ENCODE measurements around the gene EVA1A.

DNA sequence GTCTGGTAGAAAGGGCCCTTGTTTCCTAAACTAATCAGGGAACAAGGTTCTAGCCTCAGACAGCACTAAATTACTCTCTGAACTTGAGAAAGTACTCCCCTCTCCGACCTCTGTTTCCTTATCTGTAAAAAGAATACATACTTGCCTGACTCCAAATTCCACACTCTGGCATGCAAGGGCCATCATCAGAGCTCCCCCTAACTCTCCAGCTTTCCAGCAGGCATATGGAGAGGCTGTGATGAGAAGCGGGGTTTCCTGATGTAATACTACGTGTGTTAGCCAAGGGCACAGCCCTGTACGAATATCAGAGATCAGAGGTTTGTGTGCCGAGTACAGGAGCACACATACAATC, 1.8 kb upstream of the EVA1A start:
- TF ChIP-seq POLR2AphosphoS5 (IDR thresholded peaks at IDR 0.05; ENCODE audit: low read depth) (no peak), CREB1 (CRISPR knock-in tag; IDR thresholded peaks at IDR 0.05; ENCODE audit: low read depth) (no peak), EZH2phosphoT487 (IDR thresholded peaks at IDR 0.05; ENCODE audit: unreplicated experiment) (no peak), EZH2 (IDR thresholded peaks at IDR 0.05; ENCODE audit: low read depth, unreplicated experiment) (no peak), JUNB (IDR thresholded peaks at IDR 0.05; ENCODE audit: unreplicated experiment) (no peak), ZNF114 (CRISPR knock-in tag; IDR thresholded peaks at IDR 0.05) (no peak)
- TF ChIP-seq, protein P1, sequence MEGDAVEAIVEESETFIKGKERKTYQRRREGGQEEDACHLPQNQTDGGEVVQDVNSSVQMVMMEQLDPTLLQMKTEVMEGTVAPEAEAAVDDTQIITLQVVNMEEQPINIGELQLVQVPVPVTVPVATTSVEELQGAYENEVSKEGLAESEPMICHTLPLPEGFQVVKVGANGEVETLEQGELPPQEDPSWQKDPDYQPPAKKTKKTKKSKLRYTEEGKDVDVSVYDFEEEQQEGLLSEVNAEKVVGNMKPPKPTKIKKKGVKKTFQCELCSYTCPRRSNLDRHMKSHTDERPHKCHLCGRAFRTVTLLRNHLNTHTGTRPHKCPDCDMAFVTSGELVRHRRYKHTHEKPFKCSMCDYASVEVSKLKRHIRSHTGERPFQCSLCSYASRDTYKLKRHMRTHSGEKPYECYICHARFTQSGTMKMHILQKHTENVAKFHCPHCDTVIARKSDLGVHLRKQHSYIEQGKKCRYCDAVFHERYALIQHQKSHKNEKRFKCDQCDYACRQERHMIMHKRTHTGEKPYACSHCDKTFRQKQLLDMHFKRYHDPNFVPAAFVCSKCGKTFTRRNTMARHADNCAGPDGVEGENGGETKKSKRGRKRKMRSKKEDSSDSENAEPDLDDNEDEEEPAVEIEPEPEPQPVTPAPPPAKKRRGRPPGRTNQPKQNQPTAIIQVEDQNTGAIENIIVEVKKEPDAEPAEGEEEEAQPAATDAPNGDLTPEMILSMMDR (conservative IDR thresholded peaks at IDR 0.05; ENCODE audit: low read depth in 2 of 2), result no peak
- TF ChIP-seq, protein P2, sequence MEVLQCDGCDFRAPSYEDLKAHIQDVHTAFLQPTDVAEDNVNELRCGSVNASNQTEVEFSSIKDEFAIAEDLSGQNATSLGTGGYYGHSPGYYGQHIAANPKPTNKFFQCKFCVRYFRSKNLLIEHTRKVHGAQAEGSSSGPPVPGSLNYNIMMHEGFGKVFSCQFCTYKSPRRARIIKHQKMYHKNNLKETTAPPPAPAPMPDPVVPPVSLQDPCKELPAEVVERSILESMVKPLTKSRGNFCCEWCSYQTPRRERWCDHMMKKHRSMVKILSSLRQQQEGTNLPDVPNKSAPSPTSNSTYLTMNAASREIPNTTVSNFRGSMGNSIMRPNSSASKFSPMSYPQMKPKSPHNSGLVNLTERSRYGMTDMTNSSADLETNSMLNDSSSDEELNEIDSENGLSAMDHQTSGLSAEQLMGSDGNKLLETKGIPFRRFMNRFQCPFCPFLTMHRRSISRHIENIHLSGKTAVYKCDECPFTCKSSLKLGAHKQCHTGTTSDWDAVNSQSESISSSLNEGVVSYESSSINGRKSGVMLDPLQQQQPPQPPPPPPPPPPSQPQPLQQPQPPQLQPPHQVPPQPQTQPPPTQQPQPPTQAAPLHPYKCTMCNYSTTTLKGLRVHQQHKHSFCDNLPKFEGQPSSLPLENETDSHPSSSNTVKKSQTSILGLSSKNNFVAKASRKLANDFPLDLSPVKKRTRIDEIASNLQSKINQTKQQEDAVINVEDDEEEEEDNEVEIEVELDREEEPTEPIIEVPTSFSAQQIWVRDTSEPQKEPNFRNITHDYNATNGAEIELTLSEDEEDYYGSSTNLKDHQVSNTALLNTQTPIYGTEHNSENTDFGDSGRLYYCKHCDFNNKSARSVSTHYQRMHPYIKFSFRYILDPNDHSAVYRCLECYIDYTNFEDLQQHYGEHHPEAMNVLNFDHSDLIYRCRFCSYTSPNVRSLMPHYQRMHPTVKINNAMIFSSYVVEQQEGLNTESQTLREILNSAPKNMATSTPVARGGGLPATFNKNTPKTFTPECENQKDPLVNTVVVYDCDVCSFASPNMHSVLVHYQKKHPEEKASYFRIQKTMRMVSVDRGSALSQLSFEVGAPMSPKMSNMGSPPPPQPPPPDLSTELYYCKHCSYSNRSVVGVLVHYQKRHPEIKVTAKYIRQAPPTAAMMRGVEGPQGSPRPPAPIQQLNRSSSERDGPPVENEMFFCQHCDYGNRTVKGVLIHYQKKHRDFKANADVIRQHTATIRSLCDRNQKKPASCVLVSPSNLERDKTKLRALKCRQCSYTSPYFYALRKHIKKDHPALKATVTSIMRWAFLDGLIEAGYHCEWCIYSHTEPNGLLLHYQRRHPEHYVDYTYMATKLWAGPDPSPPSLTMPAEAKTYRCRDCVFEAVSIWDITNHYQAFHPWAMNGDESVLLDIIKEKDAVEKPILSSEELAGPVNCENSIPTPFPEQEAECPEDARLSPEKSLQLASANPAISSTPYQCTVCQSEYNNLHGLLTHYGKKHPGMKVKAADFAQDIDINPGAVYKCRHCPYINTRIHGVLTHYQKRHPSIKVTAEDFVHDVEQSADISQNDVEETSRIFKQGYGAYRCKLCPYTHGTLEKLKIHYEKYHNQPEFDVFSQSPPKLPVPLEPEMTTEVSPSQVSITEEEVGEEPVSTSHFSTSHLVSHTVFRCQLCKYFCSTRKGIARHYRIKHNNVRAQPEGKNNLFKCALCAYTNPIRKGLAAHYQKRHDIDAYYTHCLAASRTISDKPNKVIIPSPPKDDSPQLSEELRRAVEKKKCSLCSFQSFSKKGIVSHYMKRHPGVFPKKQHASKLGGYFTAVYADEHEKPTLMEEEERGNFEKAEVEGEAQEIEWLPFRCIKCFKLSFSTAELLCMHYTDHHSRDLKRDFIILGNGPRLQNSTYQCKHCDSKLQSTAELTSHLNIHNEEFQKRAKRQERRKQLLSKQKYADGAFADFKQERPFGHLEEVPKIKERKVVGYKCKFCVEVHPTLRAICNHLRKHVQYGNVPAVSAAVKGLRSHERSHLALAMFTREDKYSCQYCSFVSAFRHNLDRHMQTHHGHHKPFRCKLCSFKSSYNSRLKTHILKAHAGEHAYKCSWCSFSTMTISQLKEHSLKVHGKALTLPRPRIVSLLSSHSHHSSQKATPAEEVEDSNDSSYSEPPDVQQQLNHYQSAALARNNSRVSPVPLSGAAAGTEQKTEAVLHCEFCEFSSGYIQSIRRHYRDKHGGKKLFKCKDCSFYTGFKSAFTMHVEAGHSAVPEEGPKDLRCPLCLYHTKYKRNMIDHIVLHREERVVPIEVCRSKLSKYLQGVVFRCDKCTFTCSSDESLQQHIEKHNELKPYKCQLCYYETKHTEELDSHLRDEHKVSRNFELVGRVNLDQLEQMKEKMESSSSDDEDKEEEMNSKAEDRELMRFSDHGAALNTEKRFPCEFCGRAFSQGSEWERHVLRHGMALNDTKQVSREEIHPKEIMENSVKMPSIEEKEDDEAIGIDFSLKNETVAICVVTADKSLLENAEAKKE (CRISPR knock-in tag; IDR thresholded peaks at IDR 0.05), result no peak
- TF ChIP-seq, protein P3, sequence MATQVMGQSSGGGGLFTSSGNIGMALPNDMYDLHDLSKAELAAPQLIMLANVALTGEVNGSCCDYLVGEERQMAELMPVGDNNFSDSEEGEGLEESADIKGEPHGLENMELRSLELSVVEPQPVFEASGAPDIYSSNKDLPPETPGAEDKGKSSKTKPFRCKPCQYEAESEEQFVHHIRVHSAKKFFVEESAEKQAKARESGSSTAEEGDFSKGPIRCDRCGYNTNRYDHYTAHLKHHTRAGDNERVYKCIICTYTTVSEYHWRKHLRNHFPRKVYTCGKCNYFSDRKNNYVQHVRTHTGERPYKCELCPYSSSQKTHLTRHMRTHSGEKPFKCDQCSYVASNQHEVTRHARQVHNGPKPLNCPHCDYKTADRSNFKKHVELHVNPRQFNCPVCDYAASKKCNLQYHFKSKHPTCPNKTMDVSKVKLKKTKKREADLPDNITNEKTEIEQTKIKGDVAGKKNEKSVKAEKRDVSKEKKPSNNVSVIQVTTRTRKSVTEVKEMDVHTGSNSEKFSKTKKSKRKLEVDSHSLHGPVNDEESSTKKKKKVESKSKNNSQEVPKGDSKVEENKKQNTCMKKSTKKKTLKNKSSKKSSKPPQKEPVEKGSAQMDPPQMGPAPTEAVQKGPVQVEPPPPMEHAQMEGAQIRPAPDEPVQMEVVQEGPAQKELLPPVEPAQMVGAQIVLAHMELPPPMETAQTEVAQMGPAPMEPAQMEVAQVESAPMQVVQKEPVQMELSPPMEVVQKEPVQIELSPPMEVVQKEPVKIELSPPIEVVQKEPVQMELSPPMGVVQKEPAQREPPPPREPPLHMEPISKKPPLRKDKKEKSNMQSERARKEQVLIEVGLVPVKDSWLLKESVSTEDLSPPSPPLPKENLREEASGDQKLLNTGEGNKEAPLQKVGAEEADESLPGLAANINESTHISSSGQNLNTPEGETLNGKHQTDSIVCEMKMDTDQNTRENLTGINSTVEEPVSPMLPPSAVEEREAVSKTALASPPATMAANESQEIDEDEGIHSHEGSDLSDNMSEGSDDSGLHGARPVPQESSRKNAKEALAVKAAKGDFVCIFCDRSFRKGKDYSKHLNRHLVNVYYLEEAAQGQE (IDR thresholded peaks at IDR 0.05; ENCODE audit: unreplicated experiment), result no peak
